Fibroblast of skin of right quadriceps (primary cell): ENCODE measurements around the gene PEG3.
A peak's percentile ranks its signal among the peaks of the same experiment; 100 is the strongest.

Experiments used
- DNase-seq: peaks from one replicate; pipeline ENCODE4 v3.0.0-alpha.2; 2013

Gene PEG3

DNA sequence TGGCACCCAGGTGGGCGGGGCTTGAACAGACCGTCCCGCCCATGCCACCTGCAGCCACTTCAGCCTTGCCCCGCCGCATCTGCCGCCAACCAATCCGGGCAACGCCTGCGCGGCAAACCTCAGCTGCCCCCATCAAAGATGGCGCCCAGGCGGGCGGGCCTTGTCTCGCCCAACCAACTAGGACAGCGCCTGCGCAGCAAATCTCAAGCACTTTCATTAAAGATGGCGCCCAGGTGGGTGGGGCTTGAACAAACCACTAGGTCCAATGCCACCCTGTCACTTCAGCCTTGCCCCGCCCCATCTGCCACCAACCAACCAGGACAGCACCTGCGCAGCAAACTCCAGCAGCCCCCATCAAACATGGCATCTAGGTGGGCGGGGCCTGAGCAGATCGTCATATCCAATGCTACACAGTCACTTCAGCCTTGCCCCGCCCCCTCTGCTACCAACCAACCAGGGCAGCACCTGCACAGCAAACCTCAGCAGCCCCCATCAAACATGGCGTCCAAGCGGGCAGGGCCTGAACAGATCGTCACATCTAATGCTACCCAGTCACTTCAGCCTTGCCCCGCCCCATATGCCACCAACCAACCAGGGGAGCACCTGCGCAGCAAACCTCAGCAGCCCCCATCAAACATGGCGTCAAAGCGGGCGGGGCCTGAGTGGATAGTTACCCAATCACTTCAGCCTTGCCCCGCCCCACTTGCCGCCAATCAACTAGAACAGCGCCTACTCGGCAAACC is 1.4 kb downstream of the PEG3 start:
- DNase-seq, result peak; percentile 94

- peak; percentile 51 for DNase-seq
Measured at GRCh38 chr19:56838024-56838908, 2.3 kb downstream of the PEG3 start.

- peak; percentile 24 for DNase-seq
Measured at GRCh38 chr19:56837492-56838023, 3.0 kb downstream of the PEG3 start.

DNA sequence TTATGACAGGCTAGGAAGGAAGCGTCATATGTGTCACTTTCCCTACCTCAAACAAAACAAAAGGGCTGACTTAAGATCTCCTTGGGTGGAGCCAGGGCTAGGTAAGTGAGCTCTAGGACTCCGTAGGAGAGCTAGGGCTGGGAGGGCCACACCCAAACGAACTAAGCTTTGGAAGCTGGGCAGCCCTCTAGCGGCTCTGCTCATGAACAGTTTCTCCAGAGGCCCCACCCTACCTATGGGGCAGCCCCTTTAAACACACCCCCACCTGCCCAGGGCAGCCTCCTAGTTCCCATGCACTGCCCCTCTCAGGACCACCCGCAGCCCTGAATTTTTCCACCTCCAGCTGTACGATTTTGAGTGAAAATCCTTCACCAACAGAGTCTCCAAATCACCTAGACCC is 3.5 kb downstream of the PEG3 start:
- no peak for DNase-seq

GRCh38 chr19:56836059-56836458 is 4.5 kb downstream of the PEG3 start:
- no peak for DNase-seq

GRCh38 chr19:56835401-56835800 is 5.1 kb downstream of the PEG3 start:
- DNase-seq, result no peak

DNA sequence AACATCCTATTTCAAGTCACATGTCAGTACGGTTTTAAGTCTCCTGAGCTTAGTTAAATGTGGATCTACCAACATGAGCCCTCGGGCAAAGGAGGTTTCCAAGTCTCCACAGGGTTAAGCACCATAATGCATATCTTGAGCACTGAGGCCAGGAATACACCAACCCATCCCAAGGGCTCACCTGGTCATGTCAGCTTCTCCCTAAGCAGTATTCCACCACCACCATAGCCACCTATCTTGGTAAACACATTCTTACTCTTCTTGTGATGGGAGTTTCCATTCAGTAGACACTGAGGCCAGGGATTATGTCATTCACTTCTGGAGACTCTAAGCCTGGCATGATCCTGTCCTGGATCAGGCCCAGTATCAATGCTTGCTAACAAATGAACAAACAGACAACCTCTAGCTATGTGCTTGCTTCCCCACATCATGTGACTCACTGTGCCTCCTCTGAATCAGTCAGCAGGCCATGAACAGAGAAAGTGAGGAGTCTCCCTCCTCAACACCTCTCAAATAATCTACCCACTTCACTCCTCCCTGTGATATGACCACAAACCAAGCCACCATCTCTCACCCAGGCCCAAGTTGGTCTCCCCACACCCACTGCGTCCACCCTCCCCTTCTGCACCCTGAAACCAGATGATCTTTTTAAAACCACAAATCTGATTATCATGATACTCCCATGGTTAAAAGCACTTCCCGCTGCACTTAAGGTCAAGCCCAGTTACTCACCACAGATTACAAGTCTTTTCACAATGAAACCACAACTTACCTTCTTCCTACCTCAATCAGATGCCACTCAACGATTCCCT is 5.8 kb downstream of the PEG3 start:
- no peak for DNase-seq

- no peak for DNase-seq
Measured at GRCh38 chr19:56832352-56832928, 8.1 kb downstream of the PEG3 start.

- DNase-seq, result no peak
Measured at GRCh38 chr19:56831255-56831654, 9.3 kb downstream of the PEG3 start.

- DNase-seq, result no peak
Measured at GRCh38 chr19:56829596-56829995, 10.9 kb downstream of the PEG3 start.

DNA sequence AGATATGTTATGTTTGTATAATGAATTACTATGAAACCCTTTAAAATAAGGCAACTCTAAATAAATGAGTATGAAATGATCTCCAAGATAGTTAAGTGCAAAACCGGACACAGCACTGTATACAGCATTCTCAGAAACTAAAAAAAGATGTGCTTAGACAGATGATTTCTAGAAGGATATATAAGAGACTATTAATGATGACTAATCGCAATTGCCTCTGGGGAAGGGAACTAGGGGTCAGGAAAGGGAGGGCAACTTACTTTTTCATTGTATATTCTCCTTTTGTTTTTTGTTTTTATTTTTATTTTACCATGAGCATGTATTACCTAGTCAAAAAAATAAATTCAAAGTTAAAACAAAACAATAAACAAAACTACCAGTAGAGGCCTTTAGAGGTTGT is 12.8 kb downstream of the PEG3 start:
- no peak for DNase-seq

GRCh38 chr19:56823956-56824355 is 16.6 kb downstream of the PEG3 start:
- DNase-seq, result no peak

- no peak for DNase-seq
Measured at GRCh38 chr19:56823417-56823816, 17.1 kb downstream of the PEG3 start.

GRCh38 chr19:56822755-56823154 is 17.8 kb downstream of the PEG3 start:
- DNase-seq, result no peak

GRCh38 chr19:56821675-56822074 is 18.9 kb downstream of the PEG3 start:
- no peak for DNase-seq

DNA sequence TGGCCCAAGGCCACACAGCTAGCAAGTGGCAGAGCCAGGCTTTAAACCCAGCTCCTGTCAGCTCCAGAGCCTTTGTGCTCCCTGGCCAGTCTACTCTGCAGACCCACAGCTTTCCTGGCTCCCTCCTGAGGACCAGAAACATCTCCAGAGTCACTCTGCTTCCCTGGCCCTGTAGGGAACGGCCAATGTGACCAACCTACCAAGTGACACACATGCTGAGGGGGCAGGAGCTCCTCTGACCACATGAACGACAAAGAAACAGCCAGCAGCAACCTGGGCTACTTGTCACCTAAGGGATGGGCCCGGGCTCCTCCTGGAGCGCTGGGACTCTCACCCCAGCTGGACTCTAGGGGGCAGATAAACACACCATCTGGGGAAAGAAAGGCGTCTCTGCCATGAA is 19.3 kb downstream of the PEG3 start:
- no peak for DNase-seq

- DNase-seq, result no peak
Measured at GRCh38 chr19:56819166-56819565, 21.4 kb downstream of the PEG3 start.

DNA sequence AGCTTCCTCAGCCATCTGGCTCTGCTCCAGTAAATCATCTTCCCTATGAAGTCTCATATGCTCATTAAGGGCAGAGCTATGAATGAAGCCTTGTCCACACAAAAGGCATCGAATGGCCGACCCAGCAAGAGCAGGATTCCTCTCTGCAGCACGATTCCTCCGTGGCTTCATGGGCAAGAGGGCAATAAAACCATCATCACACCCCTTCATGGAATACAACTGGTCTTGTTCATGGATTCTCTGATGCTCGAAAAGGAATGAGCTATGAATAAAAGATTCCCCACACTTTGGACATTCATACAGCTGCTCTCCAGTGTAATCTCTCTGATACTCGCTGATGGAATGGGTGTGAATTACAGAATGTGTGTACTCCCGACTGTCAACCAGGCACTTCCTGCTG is 25.9 kb downstream of the PEG3 start:
- DNase-seq, result no peak

DNA sequence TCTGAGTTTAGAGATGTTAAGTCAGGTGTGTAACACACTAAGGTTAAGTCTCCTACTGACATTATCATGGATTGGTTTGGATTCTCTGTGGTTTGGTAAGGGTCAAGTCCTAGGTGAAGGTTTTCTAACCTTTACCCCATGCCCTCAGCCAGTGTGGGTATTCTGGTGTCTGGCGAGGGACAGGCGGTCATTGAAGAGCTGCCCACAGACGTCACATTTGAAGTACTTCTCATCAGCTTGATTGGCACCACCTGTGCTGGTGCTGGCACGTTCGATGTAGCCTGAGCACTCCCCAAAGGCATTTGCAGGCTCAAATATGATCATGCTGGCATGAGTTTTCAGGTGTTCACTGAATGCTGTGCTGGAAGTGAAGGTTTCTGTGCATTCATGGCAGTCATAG is 27.0 kb downstream of the PEG3 start:
- no peak for DNase-seq

DNA sequence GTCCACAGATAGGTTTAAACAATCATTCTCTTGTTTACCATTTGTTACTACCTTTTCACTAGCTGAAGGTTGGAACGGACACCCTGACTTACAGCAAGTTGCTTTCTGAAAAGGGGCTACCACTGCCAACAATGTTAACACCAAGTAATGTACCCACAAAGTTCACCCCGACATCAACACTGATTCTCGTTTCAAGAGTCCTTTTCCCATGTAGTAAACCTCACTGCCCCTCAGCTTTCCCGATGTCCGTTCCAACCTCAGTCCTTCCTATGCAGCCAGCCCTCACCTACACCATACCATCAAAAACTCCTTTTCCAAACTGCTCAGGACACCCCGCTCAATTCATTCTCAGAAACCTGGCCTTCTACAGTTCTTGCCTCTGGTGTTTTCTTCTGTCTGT is 29.0 kb downstream of the PEG3 start:
- DNase-seq, result no peak

GRCh38 chr19:56810260-56810659 is 30.3 kb downstream of the PEG3 start:
- DNase-seq, result no peak

DNA sequence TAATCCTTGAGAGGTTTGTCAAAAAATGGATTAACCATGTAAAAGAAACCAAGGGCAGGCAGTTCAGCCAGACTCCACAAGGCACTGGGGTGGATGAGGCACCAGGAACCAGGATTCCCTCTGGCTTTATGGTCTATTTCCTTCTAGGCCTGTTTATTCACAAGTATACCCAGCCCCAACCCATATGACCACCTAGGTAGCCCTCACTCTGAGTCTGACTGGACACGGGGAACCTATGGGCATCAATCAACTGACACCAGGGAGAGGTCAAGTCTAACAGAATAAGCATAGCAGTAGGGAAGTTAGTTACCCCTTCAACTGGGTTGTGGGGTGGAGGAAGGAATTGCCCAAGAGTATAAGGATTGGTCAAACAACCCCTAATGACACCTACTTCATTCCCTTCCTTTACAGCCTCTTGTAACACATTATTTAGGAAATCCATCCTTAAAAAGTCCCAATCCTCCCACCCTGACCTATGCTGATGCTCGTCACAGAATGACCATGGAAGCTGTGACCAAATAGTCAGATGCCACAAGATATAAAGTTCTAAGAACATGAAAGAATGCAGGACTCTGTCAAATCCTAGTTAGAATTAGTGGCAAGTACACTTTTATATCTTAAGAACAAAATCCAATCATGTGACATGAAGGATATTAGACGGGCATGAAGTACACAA is 31.7 kb downstream of the PEG3 start:
- DNase-seq, result no peak
